GM12878 (cell line): ENCODE measurements around the gene RPS23. TPM values are rescaled to one million over a fixed set of nuclear protein-coding genes. Genes with fewer than 3 reads are reported as not detected.

ENCODE experiments used
- ATAC-seq: fragments of 200-7000 bp; cut with Tn5 transposase; 3 replicates; pipeline ENCODE4 v1.9.1; 2020; ENCODE audit warnings: mild to moderate bottlenecking, moderate library complexity
- BruUV-seq: library from RNA; stranded (reverse); fragments of 400-500 nt; replicated peaks from 2 replicates; lab custom pipeline; 2021; lab: Mats Ljungman, UMichigan
- CTCF ChIA-PET: fragments of 300-600 bp; sonication (Branson Sonifier 250); formaldehyde crosslinking; extraction: SDS; loops from one replicate; lab custom pipeline; 2021; ENCODE audit warnings: inconsistent platforms; lab: Yijun Ruan, JAX
- POLR2A ChIA-PET: fragments of 350-600 bp; formaldehyde crosslinking; extraction: SDS; loops from one replicate; lab custom pipeline; 2021; ENCODE audit warnings: inconsistent platforms; lab: Charles Lee
- RAD21 ChIA-PET: fragments of 300-600 bp; sonication (Branson Sonifier 250); formaldehyde crosslinking; loops from one replicate; lab custom pipeline; 2023; ENCODE audit warnings: antibody characterized with exemption; ENCODE audit not compliant: unreplicated experiment; lab: Charles Lee
- SMC1A ChIA-PET: fragments of 300-600 bp; sonication (Branson Sonifier 250); formaldehyde crosslinking; loops from one replicate; lab custom pipeline; 2023; ENCODE audit not compliant: unreplicated experiment, uncharacterized antibody; lab: Charles Lee
- DNase-seq: peaks from one replicate; pipeline ENCODE4 v3.0.0-alpha.2; 2011; ENCODE audit warnings: low read depth, low spot score
- FAIRE-seq: peaks from 3 replicates; lab custom pipeline; 2011; peaks lifted over from hg19 to GRCh38; lab: Jason Lieb, UNC
- H2AFZ ChIP-seq: 2 replicates; pipeline ENCODE4 v1.6.0; 2011; ENCODE audit warnings: low read depth, low read length, control low read depth; ENCODE audit not compliant: control insufficient read depth
- H3K27ac ChIP-seq: 2 replicates; pipeline ENCODE4 v1.5.1; 2011; ENCODE audit warnings: control low read depth; ENCODE audit not compliant: control insufficient read depth, insufficient read depth
- H3K27me3 ChIP-seq, 2 experiments: replicated peaks in 1 of 2; 2 replicates each; pipeline versions ENCODE4 v1.6.0 to v1.6.1; 2011; ENCODE audit warnings: low read length in 1 of 2; ENCODE audit not compliant: control insufficient read depth in 2 of 2, insufficient read depth in 2 of 2
- H3K36me3 ChIP-seq, 2 experiments: 2 replicates each; pipeline ENCODE4 v1.5.1; 2011; ENCODE audit warnings: low read length in 1 of 2; ENCODE audit not compliant: control insufficient read depth in 2 of 2, insufficient read depth in 2 of 2
- H3K4me1 ChIP-seq: 2 replicates; pipeline ENCODE4 v1.6.1; 2011; ENCODE audit warnings: mild to moderate bottlenecking, low read length, moderate library complexity, mixed read lengths; ENCODE audit not compliant: control insufficient read depth, insufficient read depth
- H3K4me2 ChIP-seq: 2 replicates; pipeline ENCODE4 v1.6.0; 2011; ENCODE audit warnings: control low read depth; ENCODE audit not compliant: control insufficient read depth, insufficient read depth
- H3K4me3 ChIP-seq: fragments of 200-600 bp; sonication (generic); 2 replicates; pipeline ENCODE4 v1.5.1; 2016
- H3K79me2 ChIP-seq: 2 replicates; pipeline ENCODE4 v1.6.0; 2011; ENCODE audit warnings: low read length; ENCODE audit not compliant: control insufficient read depth, insufficient read depth
- H3K9ac ChIP-seq: 2 replicates; pipeline ENCODE4 v1.8.0; 2011; ENCODE audit warnings: low read length, control low read depth, mixed read lengths; ENCODE audit not compliant: control insufficient read depth, insufficient read depth
- H3K9me3 ChIP-seq: replicated peaks from 3 replicates; pipeline ENCODE4 v1.5.1; 2011; ENCODE audit warnings: mild to moderate bottlenecking, low read length; ENCODE audit not compliant: control insufficient read depth, insufficient read depth
- H4K20me1 ChIP-seq: 2 replicates; pipeline ENCODE4 v1.6.0; 2011; ENCODE audit not compliant: control insufficient read depth, insufficient read depth
- BMI1 ChIP-seq: fragments of 450-650 bp; IDR thresholded peaks from 2 replicates; pipeline ENCODE4 v1.6.1; 2016; ENCODE audit warnings: mild to moderate bottlenecking, moderate library complexity, borderline replicate concordance
- BRCA1 ChIP-seq: IDR thresholded peaks from 2 replicates; pipeline ENCODE4 v1.6.1; 2011; ENCODE audit warnings: low read depth, low read length, improper control_type of control experiment
- CBX3 ChIP-seq: fragments of 200-600 bp; sonication (generic); IDR thresholded peaks from 2 replicates; pipeline ENCODE4 v1.6.1; 2016; ENCODE audit warnings: low read depth, borderline replicate concordance
- CREB1 ChIP-seq: IDR thresholded peaks from 2 replicates; pipeline ENCODE4 v1.6.1; 2012; ENCODE audit warnings: low read depth, mild to moderate bottlenecking, inconsistent platforms
- DPF2 ChIP-seq: fragments of 450-650 bp; IDR thresholded peaks from 2 replicates; pipeline ENCODE4 v1.6.1; 2017; ENCODE audit warnings: mild to moderate bottlenecking
- EP300 ChIP-seq, 2 experiments: fragments of 150-350 bp in 1 of 2; IDR thresholded peaks; 2 replicates each; pipeline ENCODE4 v1.6.1; 2011 to 2012; ENCODE audit warnings: low read depth in 2 of 2, low read length in 2 of 2, borderline replicate concordance in 1 of 2, improper control_type of control experiment in 1 of 2, inconsistent platforms in 1 of 2; ENCODE audit not compliant: control insufficient read depth in 1 of 2
- JUNB ChIP-seq: IDR thresholded peaks from 2 replicates; pipeline ENCODE4 v1.6.1; 2016; ENCODE audit warnings: antibody characterized with exemption, mild to moderate bottlenecking
- POLR2A ChIP-seq: IDR thresholded peaks from 2 replicates; pipeline ENCODE4 v1.6.1; 2011; ENCODE audit warnings: low read depth, mild to moderate bottlenecking, low read length
- RB1 ChIP-seq: fragments of 450-650 bp; formaldehyde crosslinking; IDR thresholded peaks from 2 replicates; pipeline ENCODE4 v1.6.1; 2017; ENCODE audit warnings: mild to moderate bottlenecking, borderline replicate concordance
- SPI1 ChIP-seq: IDR thresholded peaks from 2 replicates; pipeline ENCODE4 v1.6.1; 2011; ENCODE audit warnings: low read depth, mild to moderate bottlenecking, low read length, moderate library complexity, borderline replicate concordance; ENCODE audit not compliant: insufficient read depth
- STAT3 ChIP-seq: IDR thresholded peaks from 2 replicates; pipeline ENCODE4 v1.6.1; 2011; ENCODE audit warnings: low read depth, low read length, improper control_type of control experiment
- TCF12 ChIP-seq: IDR thresholded peaks from 2 replicates; pipeline ENCODE4 v1.6.1; 2011; ENCODE audit warnings: low read depth, mild to moderate bottlenecking, low read length
- USF1 ChIP-seq: IDR thresholded peaks from 2 replicates; pipeline ENCODE4 v1.6.1; 2011; ENCODE audit warnings: borderline replicate concordance, low read depth, mild to moderate bottlenecking, moderate library complexity, mixed read lengths, low read length; ENCODE audit not compliant: insufficient read depth; ENCODE audit errors: extremely low read length
- YBX1 ChIP-seq: fragments of 450-650 bp; IDR thresholded peaks from 2 replicates; pipeline ENCODE4 v1.6.1; 2016; ENCODE audit warnings: antibody characterized with exemption
- ZNF24 ChIP-seq: fragments of 450-650 bp; IDR thresholded peaks from 2 replicates; pipeline ENCODE4 v1.6.1; 2017; ENCODE audit warnings: antibody characterized with exemption, mild to moderate bottlenecking
- ZNF592 ChIP-seq: fragments of 450-650 bp; IDR thresholded peaks from 2 replicates; pipeline ENCODE4 v1.6.1; 2017; ENCODE audit warnings: mild to moderate bottlenecking, moderate library complexity
- WGBS: methylation state at CpG from one replicate; pipeline ENCODE4 v1.1.6; 2016; ENCODE audit warnings: low lambda C conversion rate; ENCODE audit not compliant: insufficient replicate concordance, insufficient coverage; ENCODE audit errors: missing lambda C conversion rate; 5-methylcytosine and 5-hydroxymethylcytosine counted together
- in situ Hi-C: fragments of 300-500 bp; cut with MboI; formaldehyde crosslinking; loops from 9 replicates; pipeline ENCODE4 v1.14.3; 2018; ENCODE audit warnings: mixed read lengths
- intact Hi-C: fragments of 100-400 bp; cut with micrococcal nuclease; formaldehyde crosslinking; loops from one replicate; pipeline ENCODE4 v1.14.2; 2022; ENCODE audit not compliant: unreplicated experiment
- polyA plus RNA-seq, 11 experiments: library from polyadenylated mRNA; depleted of rRNA in 4 of 11; unstranded in 6 of 11; stranded (reverse) in 5 of 11; fragments of >200 nt; fragmentation: Nextera tagmentation in 4 of 11; fragmentation: Illumina TruSeq in 1 of 11; extraction: Ambion mirVana in 4 of 11; extraction: Trizol in 1 of 11; gene quantifications; 1 replicate in 1 of 11; 2 replicates in 10 of 11; pipeline versions ENCODE4 v1.2.1 to v1.2.3, GENCODE V29; 2011 to 2016; ENCODE audit warnings: inconsistent platforms in 2 of 11, missing spikeins in 2 of 11, low read depth in 1 of 11
- total RNA-seq, 4 experiments: library from RNA; depleted of rRNA in 3 of 4; stranded (reverse); fragments of >200 nt in 3 of 4; fragmentation: Illumina TruSeq in 1 of 4; extraction: Trizol in 1 of 4; gene quantifications; 2 replicates each; pipeline versions ENCODE4 v1.2.1 to v1.2.3, GENCODE V29; 2013 to 2021

Gene RPS23
- total and polyA plus RNA-seq, 10 of the 15 experiments (the other 5 are each of a cell fraction or from before 2014, with no cell fraction given), result 2,489 to 8,145 (median 5,256) TPM

GRCh38 chr5:82285206-82285605 is 7.1 kb upstream of the RPS23 start:
- SMC1A ChIA-PET, result interaction anchor here (1.5 kb wide), 1 partner anchor 26 kb away, joined by 4 read pairs; no protein-coding TSS in a partner anchor
- no peak overlapping the region for H3K4me3 ChIP-seq
- RAD21 ChIA-PET, result no interaction called here
- no peaks in the 10 kb centered on the region for H3K9me3 ChIP-seq
- H3K79me2 ChIP-seq, result no peaks in the 10 kb centered on the region
- H3K4me1 ChIP-seq, result no peaks in the 10 kb centered on the region
- H3K36me3 ChIP-seq, result no peaks in the 10 kb centered on the region
- TF ChIP-seq DPF2 (no peak), CBX3 (no peak), BRCA1 (no peak), ZNF592 (no peak), RB1 (no peak), BMI1 (no peak), YBX1 (no peak), STAT3 (no peak), JUNB (no peak), POLR2A (no peak), CREB1 (no peak), ZNF24 (no peak), SPI1 (no peak), TCF12 (no peak), USF1 (no peak), EP300 (IDR thresholded peaks at IDR 0.05; ENCODE audit: borderline replicate concordance in 1 of 2, control insufficient read depth in 1 of 2, low read depth in 2 of 2, low read length in 2 of 2) (no peak)
- H3K27me3 ChIP-seq, result no peaks in the 10 kb centered on the region
- BruUV-seq, result no TSS peak
- intact Hi-C loops, result no loop called here
- CTCF ChIA-PET, result interaction anchor here (1.4 kb wide), 1 partner anchor 28 kb away, joined by 3 read pairs; no protein-coding TSS in a partner anchor
- no peak overlapping the region for H3K4me2 ChIP-seq
- WGBS, result 92% methylated on average over 6 of the region's 6 CpGs
- ATAC-seq, result no peak
- in situ Hi-C loops, result no loop called here
- no peak overlapping the region for H3K9ac ChIP-seq
- H4K20me1 ChIP-seq, result no peaks in the 10 kb centered on the region
- POLR2A ChIA-PET, result interaction anchor here (0.6 kb wide), 2 partner anchors 9 to 46 kb away, joined by 4 read pairs; no protein-coding TSS in a partner anchor
- no peak overlapping the region for H3K27ac ChIP-seq
- H2AFZ ChIP-seq, result no peak overlapping the region
- FAIRE-seq, result no peak
- DNase-seq, result no peak
